ENCODE measurements around the gene ADAMTSL1.
"Not testable (repeated sequence)": the region's sequence is repeated elsewhere in the genome, so short reads cannot be mapped to it uniquely, and the experiment has no call there.

Gene ADAMTSL1

DNA sequence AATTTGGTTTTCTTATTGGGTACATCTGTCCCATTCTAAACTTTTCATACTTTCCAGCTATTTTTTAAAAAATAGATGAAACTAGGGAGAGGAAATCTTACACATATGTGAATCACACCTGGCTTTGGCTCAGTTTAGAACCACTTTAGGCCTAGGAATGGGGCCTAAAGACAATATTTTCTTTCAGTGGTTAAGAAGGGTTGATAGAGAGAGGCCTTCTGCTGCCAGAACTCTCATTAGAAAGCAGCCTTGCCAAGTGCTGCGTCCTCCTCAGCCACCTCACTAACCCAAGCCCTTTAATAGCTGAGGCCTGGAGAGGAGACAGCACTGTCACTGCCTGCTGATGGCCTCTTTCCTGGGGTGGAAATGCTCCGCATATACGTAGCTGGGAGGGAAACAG is 391.6 kb downstream of the ADAMTSL1 start:
- Histone ChIP-seq H3K9me3 (replicated peaks; ENCODE audit: low read length) (peaks cover 6% of the 10 kb centered on the region), H3K4me2 (ENCODE audit: low read length) (no peak overlapping the region), H3K9ac (ENCODE audit: low read depth, low read length) (no peak overlapping the region)

DNA sequence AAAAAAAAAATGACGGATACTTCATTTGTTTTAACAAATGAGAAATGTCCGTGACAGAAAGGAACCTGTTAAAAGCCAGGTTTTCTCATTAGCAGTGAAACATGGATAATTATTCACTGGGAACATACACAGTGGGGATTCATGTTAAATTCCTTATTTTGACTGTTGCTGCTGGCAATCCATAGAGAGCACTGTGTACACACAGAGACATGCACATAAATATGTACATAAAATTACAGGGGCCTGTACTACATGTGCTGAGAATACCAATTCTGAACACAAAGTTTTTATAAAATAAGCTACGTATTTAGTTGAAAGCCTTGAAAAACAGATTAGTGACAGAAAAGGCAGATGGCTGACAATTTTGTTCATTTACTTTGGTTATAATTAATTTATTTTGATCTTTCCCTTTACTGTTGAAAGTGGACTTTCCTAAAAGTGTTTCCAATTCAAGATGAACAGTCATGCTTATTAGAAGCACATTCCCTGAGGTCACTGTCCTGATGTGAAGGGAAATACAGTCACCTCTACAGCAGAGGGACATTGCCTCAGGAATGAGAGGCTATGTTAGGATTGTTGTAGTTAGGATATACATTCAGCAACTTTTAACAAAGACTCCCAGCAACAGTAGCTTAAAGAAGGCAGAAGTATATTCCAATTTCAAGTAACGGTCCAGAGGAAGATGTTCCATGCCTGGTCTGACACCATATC is 392.3 kb downstream of the ADAMTSL1 start:
- Histone ChIP-seq H3K9ac (ENCODE audit: low read depth, low read length) (no peak overlapping the region), H3K36me3 (ENCODE audit: insufficient read depth, low read length) (peaks cover 33% of the 10 kb centered on the region), H3K4me3 (ENCODE audit: low read length) (no peak overlapping the region), H3K27me3 (ENCODE audit: control insufficient read depth, insufficient read depth, low read length) (no peaks in the 10 kb centered on the region), H3K4me2 (ENCODE audit: low read length) (no peak overlapping the region), H3K4me1 (ENCODE audit: control insufficient read depth, insufficient read depth, low read length) (no peaks in the 10 kb centered on the region), H3K9me3 (replicated peaks; ENCODE audit: low read length) (peaks cover 6% of the 10 kb centered on the region)

More for the DNA sequence above, 391.6 kb downstream of the ADAMTSL1 start:
- H3K4me1 ChIP-seq (ENCODE audit: control insufficient read depth, insufficient read depth, low read length): no peaks in the 10 kb centered on the region
- H3K4me3 ChIP-seq (ENCODE audit: low read length): no peak overlapping the region
- peaks cover 30% of the 10 kb centered on the region for H3K36me3 ChIP-seq (ENCODE audit: insufficient read depth, low read length)
- no peaks in the 10 kb centered on the region for H3K27me3 ChIP-seq (ENCODE audit: control insufficient read depth, insufficient read depth, low read length)

DNA sequence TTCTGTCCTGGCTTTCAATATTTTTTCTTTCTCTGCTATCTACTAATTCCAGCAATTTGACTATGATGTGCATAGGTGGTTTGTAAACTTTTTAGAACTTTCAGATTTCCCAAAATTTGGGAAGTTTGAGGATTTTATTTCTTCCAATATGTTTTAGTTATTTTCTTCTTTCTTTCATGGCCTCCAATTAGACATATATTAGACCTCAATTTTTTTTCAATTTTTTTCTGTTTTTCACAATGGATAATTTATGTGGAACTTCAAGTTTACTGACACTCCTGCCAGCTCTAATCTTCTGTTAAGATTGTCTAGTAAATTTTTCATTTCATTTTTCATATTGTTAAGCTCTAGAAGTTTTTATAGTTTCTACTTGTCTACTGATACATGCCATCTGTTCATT is 395.8 kb downstream of the ADAMTSL1 start:
- H3K9me3 ChIP-seq (replicated peaks; ENCODE audit: low read length): peaks cover 6% of the 10 kb centered on the region
- no peak overlapping the region for H3K4me2 ChIP-seq (ENCODE audit: low read length)
- no peak overlapping the region for H3K4me3 ChIP-seq (ENCODE audit: low read length)
- H3K9ac ChIP-seq (ENCODE audit: low read depth, low read length): no peak overlapping the region
- H3K4me1 ChIP-seq (ENCODE audit: control insufficient read depth, insufficient read depth, low read length): no peaks in the 10 kb centered on the region
- no peaks in the 10 kb centered on the region for H3K27me3 ChIP-seq (ENCODE audit: control insufficient read depth, insufficient read depth, low read length)
- peaks cover 15% of the 10 kb centered on the region for H3K36me3 ChIP-seq (ENCODE audit: insufficient read depth, low read length)

DNA sequence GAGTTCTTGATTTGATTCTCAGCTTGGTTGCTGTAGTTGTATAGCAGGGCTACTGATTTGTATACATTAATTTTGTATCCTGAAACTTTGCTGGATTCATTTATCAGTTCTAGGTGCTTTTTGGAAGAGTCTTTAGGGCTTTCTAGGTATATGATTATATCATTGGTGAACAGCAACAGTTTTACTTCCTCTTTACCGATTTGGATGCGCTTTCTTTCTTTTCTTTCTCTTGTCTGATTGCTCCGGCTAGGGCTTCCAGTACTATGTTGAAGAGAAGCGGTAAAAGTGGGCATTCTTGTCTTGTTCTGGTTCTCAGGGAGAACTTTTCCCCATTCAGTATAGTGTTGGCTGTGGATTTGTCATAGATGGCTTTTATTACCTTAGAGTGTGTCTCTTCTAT is 400.1 kb downstream of the ADAMTSL1 start:
- H3K4me1 ChIP-seq (ENCODE audit: control insufficient read depth, insufficient read depth, low read length): no peaks in the 10 kb centered on the region

DNA sequence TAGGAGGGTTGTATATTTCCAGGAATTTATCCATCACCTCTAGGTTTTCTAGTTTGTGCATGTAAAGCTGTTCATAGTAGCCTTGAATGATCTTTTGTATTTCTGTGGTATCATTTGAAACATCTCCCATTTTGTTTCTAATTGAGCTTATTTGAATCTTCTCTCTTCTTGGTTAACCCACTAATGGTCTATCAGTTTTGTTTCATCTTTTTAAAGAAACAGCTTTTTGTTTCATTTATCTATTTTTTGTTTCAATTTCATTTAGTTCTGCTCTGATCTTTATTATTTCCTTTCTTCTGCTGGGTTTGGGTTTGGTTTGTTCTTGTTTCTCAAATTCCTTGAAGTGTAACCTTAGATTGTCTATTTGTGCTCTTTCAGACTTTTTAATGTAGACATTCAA is 401.0 kb downstream of the ADAMTSL1 start:
- not testable (repeated sequence) for H3K4me1 ChIP-seq (ENCODE audit: control insufficient read depth, insufficient read depth, low read length); H3K9ac ChIP-seq (ENCODE audit: low read depth, low read length); H3K27me3 ChIP-seq (ENCODE audit: control insufficient read depth, insufficient read depth, low read length); H3K4me3 ChIP-seq (ENCODE audit: low read length); H3K9me3 ChIP-seq (replicated peaks; ENCODE audit: low read length); H3K36me3 ChIP-seq (ENCODE audit: insufficient read depth, low read length); H3K4me2 ChIP-seq (ENCODE audit: low read length)

More for the DNA sequence above, 400.1 kb downstream of the ADAMTSL1 start:
- Histone ChIP-seq H3K4me2 (ENCODE audit: low read length) (no peak overlapping the region), H3K4me3 (ENCODE audit: low read length) (no peak overlapping the region), H3K27me3 (ENCODE audit: control insufficient read depth, insufficient read depth, low read length) (no peaks in the 10 kb centered on the region), H3K36me3 (ENCODE audit: insufficient read depth, low read length) (peaks cover 13% of the 10 kb centered on the region), H3K9me3 (replicated peaks; ENCODE audit: low read length) (peaks cover 4% of the 10 kb centered on the region), H3K9ac (ENCODE audit: low read depth, low read length) (no peak overlapping the region)

DNA sequence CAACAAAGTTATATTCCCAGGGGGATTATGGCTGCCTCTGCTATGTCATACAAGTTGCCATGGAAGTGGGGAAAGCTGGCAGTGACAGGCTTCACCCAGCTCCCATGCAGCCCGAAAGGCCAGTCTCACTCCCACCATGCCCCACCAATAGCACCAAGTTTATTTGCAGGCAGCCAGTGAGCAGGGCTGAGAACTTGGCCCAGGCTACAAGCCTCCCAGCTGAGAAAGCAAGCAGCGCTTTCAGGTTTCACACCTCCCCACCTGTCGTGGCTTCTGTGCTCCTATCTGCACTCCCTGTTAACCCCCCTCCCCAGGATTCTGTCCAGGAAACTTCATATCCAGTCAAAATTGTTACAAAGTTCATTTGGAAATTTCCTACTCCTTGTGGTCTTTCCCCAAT is 404.0 kb downstream of the ADAMTSL1 start:
- Histone ChIP-seq H3K4me1 (ENCODE audit: control insufficient read depth, insufficient read depth, low read length) (no peaks in the 10 kb centered on the region), H3K9ac (ENCODE audit: low read depth, low read length) (no peak overlapping the region), H3K4me3 (ENCODE audit: low read length) (no peak overlapping the region)

DNA sequence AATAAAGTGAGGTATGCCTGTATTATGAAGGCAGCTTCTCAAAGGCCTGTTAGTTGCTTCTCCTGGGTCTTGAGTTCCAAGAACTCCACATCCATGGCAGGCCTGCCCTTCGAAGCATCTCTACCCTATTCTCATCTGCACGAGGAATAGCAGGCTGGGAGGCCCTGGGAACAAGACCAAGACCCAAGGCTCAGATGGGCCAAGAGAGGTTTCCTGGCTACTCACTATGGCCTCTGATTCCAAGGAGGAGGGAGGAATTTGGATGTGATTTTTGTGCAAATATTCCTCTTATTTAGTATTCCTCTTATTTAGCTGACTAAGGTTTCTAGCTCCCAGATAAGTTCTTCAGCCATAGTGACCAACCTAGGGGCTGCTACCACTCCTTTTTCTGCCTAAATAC is 407.8 kb downstream of the ADAMTSL1 start:
- peaks cover 15% of the 10 kb centered on the region for H3K36me3 ChIP-seq (ENCODE audit: insufficient read depth, low read length)
- no peak overlapping the region for H3K4me3 ChIP-seq (ENCODE audit: low read length)
- no peak overlapping the region for H3K4me2 ChIP-seq (ENCODE audit: low read length)
- no peaks in the 10 kb centered on the region for H3K4me1 ChIP-seq (ENCODE audit: control insufficient read depth, insufficient read depth, low read length)
- no peak overlapping the region for H3K9ac ChIP-seq (ENCODE audit: low read depth, low read length)
- no peaks in the 10 kb centered on the region for H3K27me3 ChIP-seq (ENCODE audit: control insufficient read depth, insufficient read depth, low read length)
- H3K9me3 ChIP-seq (replicated peaks; ENCODE audit: low read length): peaks cover 2% of the 10 kb centered on the region

More for the DNA sequence above, 404.0 kb downstream of the ADAMTSL1 start:
- Histone ChIP-seq H3K9me3 (replicated peaks; ENCODE audit: low read length) (peaks cover 2% of the 10 kb centered on the region), H3K4me2 (ENCODE audit: low read length) (no peak overlapping the region), H3K27me3 (ENCODE audit: control insufficient read depth, insufficient read depth, low read length) (no peaks in the 10 kb centered on the region), H3K36me3 (ENCODE audit: insufficient read depth, low read length) (peaks cover 6% of the 10 kb centered on the region)

DNA sequence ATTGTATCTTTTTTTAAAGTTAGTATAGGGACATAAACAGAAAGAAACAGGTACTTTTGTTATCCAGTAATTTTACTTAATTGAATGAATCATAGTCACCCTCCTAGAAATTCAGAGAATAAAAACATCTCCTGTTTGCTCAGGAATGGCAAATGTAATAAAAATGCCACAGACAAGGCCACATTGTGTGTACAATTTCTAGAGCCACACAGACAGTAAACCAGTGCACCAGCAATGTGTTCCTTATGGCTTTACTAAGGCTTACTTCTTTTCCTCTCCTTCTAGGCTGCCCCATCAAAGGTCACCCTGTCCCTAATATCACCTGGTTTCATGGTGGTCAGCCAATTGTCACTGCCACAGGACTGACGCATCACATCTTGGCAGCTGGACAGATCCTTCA is 413.6 kb downstream of the ADAMTSL1 start:
- Histone ChIP-seq H3K27me3 (ENCODE audit: control insufficient read depth, insufficient read depth, low read length) (no peaks in the 10 kb centered on the region), H3K9ac (ENCODE audit: low read depth, low read length) (no peak overlapping the region), H3K9me3 (replicated peaks; ENCODE audit: low read length) (peaks cover 1% of the 10 kb centered on the region), H3K4me3 (ENCODE audit: low read length) (no peak overlapping the region), H3K4me2 (ENCODE audit: low read length) (no peak overlapping the region), H3K4me1 (ENCODE audit: control insufficient read depth, insufficient read depth, low read length) (peaks cover 15% of the 10 kb centered on the region), H3K36me3 (ENCODE audit: insufficient read depth, low read length) (peaks cover 45% of the 10 kb centered on the region)

DNA sequence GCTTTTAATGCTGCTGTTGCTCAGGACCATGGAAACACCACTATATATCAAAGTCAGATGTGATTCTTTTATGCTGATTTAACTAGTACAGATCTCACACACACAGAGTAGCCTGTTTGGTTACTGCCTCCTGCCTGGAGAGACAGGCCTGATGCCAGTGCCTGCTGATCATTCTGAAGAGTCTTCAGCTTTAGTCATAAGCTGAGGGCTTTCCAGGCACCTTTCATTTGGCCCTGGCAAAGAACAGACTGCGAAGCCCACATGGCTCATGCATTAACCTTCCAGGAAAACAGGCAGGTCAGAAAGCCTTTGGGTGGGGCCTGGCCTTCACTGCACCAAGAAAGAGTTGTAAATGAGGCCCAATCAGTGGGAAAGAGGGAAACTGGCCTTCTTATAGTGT is 414.3 kb downstream of the ADAMTSL1 start:
- Histone ChIP-seq H3K9ac (ENCODE audit: low read depth, low read length) (no peak overlapping the region), H3K4me1 (ENCODE audit: control insufficient read depth, insufficient read depth, low read length) (peaks cover 15% of the 10 kb centered on the region), H3K36me3 (ENCODE audit: insufficient read depth, low read length) (peaks cover 47% of the 10 kb centered on the region), H3K4me2 (ENCODE audit: low read length) (no peak overlapping the region), H3K4me3 (ENCODE audit: low read length) (no peak overlapping the region), H3K9me3 (replicated peaks; ENCODE audit: low read length) (no peaks in the 10 kb centered on the region), H3K27me3 (ENCODE audit: control insufficient read depth, insufficient read depth, low read length) (no peaks in the 10 kb centered on the region)

DNA sequence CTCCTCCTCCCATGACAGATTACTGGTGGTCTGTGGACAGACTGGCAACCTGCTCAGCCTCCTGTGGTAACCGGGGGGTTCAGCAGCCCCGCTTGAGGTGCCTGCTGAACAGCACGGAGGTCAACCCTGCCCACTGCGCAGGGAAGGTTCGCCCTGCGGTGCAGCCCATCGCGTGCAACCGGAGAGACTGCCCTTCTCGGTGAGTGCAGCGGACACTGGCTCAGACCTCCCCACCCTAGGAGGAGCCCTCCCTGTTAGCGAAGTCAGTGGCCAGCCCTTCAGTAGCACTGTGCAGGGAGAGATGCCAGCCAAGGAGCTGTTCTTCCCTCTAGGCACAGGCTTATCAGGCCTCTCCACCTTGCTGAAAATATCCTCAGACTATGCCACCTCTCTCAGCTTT is 415.6 kb downstream of the ADAMTSL1 start:
- no peak overlapping the region for H3K9ac ChIP-seq (ENCODE audit: low read depth, low read length)
- H3K27me3 ChIP-seq (ENCODE audit: control insufficient read depth, insufficient read depth, low read length): no peaks in the 10 kb centered on the region
- H3K36me3 ChIP-seq (ENCODE audit: insufficient read depth, low read length): peaks cover 54% of the 10 kb centered on the region
- no peaks in the 10 kb centered on the region for H3K9me3 ChIP-seq (replicated peaks; ENCODE audit: low read length)
- no peak overlapping the region for H3K4me2 ChIP-seq (ENCODE audit: low read length)
- no peak overlapping the region for H3K4me3 ChIP-seq (ENCODE audit: low read length)
- H3K4me1 ChIP-seq (ENCODE audit: control insufficient read depth, insufficient read depth, low read length): peaks cover 15% of the 10 kb centered on the region

DNA sequence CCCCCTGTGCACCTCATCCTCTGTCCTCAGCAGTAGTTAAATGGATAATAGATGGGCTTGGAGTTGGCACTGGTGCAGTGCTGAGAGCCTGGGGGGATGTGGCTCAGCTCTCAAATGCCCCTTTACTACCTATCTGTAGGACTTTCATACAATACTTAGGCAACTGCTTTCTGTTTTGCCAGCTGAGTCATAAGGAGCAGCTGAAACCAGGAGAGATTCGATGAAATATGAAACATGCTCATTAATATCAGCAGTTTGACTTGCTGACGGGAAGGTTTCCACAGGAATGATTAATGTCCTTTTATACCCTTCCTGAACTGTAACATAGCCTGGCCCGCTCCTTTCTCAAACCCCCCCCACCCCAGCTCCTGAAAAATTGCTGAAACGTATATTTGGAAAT is 416.4 kb downstream of the ADAMTSL1 start:
- Histone ChIP-seq H3K9ac (ENCODE audit: low read depth, low read length) (no peak overlapping the region), H3K4me2 (ENCODE audit: low read length) (peak overlapping the region; percentile 15), H3K9me3 (replicated peaks; ENCODE audit: low read length) (no peaks in the 10 kb centered on the region), H3K4me3 (ENCODE audit: low read length) (no peak overlapping the region), H3K36me3 (ENCODE audit: insufficient read depth, low read length) (peaks cover 59% of the 10 kb centered on the region), H3K27me3 (ENCODE audit: control insufficient read depth, insufficient read depth, low read length) (no peaks in the 10 kb centered on the region), H3K4me1 (ENCODE audit: control insufficient read depth, insufficient read depth, low read length) (peaks cover 15% of the 10 kb centered on the region)

DNA sequence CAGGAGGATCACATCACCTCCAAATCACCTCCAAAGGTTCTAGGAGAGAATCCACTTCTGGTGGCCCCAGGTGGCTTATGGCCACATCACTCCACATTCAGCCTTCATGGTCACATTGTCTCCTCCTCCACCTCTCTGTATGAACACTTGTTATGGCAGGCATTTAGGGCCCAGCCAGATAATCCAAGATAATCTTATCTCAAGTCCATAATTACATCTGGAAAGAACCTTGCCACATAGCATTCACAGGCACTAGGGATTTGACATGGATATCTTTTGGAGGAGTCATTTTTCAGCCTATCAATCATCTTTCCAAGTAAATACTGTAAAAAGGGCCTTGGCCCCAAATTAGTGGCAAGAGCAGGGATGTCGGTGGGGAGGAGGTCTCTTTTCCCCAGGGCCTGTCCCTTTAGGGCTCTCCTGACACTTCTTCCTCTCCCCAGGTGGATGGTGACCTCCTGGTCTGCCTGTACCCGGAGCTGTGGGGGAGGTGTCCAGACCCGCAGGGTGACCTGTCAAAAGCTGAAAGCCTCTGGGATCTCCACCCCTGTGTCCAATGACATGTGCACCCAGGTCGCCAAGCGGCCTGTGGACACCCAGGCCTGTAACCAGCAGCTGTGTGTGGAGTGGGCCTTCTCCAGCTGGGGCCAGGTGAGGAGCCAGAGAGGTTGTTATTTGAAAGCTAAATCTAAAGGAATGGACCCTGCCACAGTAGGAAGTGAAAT is 418.2 kb downstream of the ADAMTSL1 start:
- peaks cover 15% of the 10 kb centered on the region for H3K4me1 ChIP-seq (ENCODE audit: control insufficient read depth, insufficient read depth, low read length)
- no peak overlapping the region for H3K9ac ChIP-seq (ENCODE audit: low read depth, low read length)
- H3K4me2 ChIP-seq (ENCODE audit: low read length): no peak overlapping the region
- no peaks in the 10 kb centered on the region for H3K27me3 ChIP-seq (ENCODE audit: control insufficient read depth, insufficient read depth, low read length)
- H3K4me3 ChIP-seq (ENCODE audit: low read length): no peak overlapping the region
- peaks cover 76% of the 10 kb centered on the region for H3K36me3 ChIP-seq (ENCODE audit: insufficient read depth, low read length)
- no peaks in the 10 kb centered on the region for H3K9me3 ChIP-seq (replicated peaks; ENCODE audit: low read length)
